DOHH2 (cell line): ENCODE measurements around the gene DCK.
"Not testable (repeated sequence)": the region's sequence is repeated elsewhere in the genome, so short reads cannot be mapped to it uniquely, and the experiment has no call there.

ENCODE experiments used
- H3F3A ChIP-seq: fragments of 200-600 bp; sonication (generic), shearing (Covaris generic); 2 replicates; pipeline ENCODE4 v1.6.0; 2016; ENCODE audit warnings: antibody characterized with exemption, mild to moderate bottlenecking; ENCODE audit not compliant: control insufficient read depth, insufficient read depth
- H3K27ac ChIP-seq: fragments of 200-600 bp; sonication (generic); 2 replicates; pipeline ENCODE4 v1.5.1; 2014; ENCODE audit warnings: low read depth, mild to moderate bottlenecking, low read length, moderate library complexity
- H3K27me3 ChIP-seq: fragments of 200-600 bp; sonication (generic); 2 replicates; pipeline ENCODE4 v1.6.1; 2014; ENCODE audit warnings: mild to moderate bottlenecking, low read length, mixed read lengths; ENCODE audit not compliant: control insufficient read depth
- H3K36me3 ChIP-seq: fragments of 200-600 bp; sonication (generic); 2 replicates; pipeline ENCODE4 v1.6.1; 2014; ENCODE audit warnings: mild to moderate bottlenecking, low read length, moderate library complexity, mixed read lengths; ENCODE audit not compliant: control insufficient read depth
- H3K4me1 ChIP-seq: fragments of 200-600 bp; sonication (generic); 2 replicates; pipeline ENCODE4 v1.6.1; 2014; ENCODE audit warnings: mild to moderate bottlenecking, low read length, mixed read lengths; ENCODE audit not compliant: control insufficient read depth
- H3K4me2 ChIP-seq: fragments of 200-600 bp; sonication (generic); 2 replicates; pipeline ENCODE4 v1.6.0; 2014; ENCODE audit warnings: mild to moderate bottlenecking, low read length, moderate library complexity
- H3K4me3 ChIP-seq: fragments of 200-600 bp; sonication (generic); 2 replicates; pipeline ENCODE4 v1.5.1; 2014; ENCODE audit warnings: mild to moderate bottlenecking, low read length, mixed read lengths
- H3K79me2 ChIP-seq: fragments of 200-600 bp; sonication (generic); 2 replicates; pipeline ENCODE4 v1.6.1; 2014; ENCODE audit warnings: mild to moderate bottlenecking, low read length, mixed read lengths; ENCODE audit not compliant: control insufficient read depth
- H3K9me2 ChIP-seq: fragments of 200-600 bp; sonication (generic); replicated peaks from 2 replicates; pipeline ENCODE4 v1.6.1; 2014; ENCODE audit warnings: mild to moderate bottlenecking, low read length, mixed read lengths; ENCODE audit not compliant: control insufficient read depth
- H3K9me3 ChIP-seq: fragments of 200-600 bp; sonication (generic); 2 replicates; pipeline ENCODE4 v1.6.1; 2014; ENCODE audit warnings: antibody characterized with exemption, low read length, mixed read lengths; ENCODE audit not compliant: control insufficient read depth, insufficient read depth
- H4K20me1 ChIP-seq: fragments of 200-600 bp; sonication (generic); 2 replicates; pipeline ENCODE4 v1.6.0; 2014; ENCODE audit warnings: low read depth, mild to moderate bottlenecking, antibody characterized with exemption, low read length, moderate library complexity; ENCODE audit not compliant: control insufficient read depth, insufficient read depth
- CTCF ChIP-seq: fragments of 200-600 bp; sonication (generic); IDR thresholded peaks from one replicate; pipeline ENCODE4 v1.5.1; 2014; ENCODE audit warnings: antibody characterized with exemption, mild to moderate bottlenecking, low read depth, low read length; ENCODE audit not compliant: poor library complexity, severe bottlenecking
- EZH2phosphoT487 ChIP-seq: fragments of 200-600 bp; sonication (generic); IDR thresholded peaks from 2 replicates; pipeline ENCODE4 v1.6.1; 2017; ENCODE audit warnings: borderline replicate concordance, mild to moderate bottlenecking, antibody characterized with exemption, low read length, moderate library complexity, mixed read lengths

Gene DCK

GRCh38 chr4:71029504-71029903 is 36.1 kb downstream of the DCK start:
- H4K20me1 ChIP-seq = 0 out of 2 replicates have a peak, but pooled peaks cover 3% of the 10 kb centered on the region
- H3K4me3 ChIP-seq = no peak overlapping the region
- H3K27me3 ChIP-seq = no peaks in the 10 kb centered on the region
- no peak overlapping the region for H3K27ac ChIP-seq
- H3K4me2 ChIP-seq = no peak overlapping the region
- peaks cover 10% of the 10 kb centered on the region for H3F3A ChIP-seq
- TF ChIP-seq EZH2phosphoT487 (no peak), CTCF (no peak)
- H3K9me3 ChIP-seq = no peaks in the 10 kb centered on the region
- H3K9me2 ChIP-seq = no peaks in the 10 kb centered on the region
- peaks cover 95% of the 10 kb centered on the region for H3K36me3 ChIP-seq
- H3K4me1 ChIP-seq = no peaks in the 10 kb centered on the region
- H3K79me2 ChIP-seq = peaks cover 30% of the 10 kb centered on the region

GRCh38 chr4:71032106-71032505 is 38.7 kb downstream of the DCK start:
- not testable (repeated sequence) for H3K27ac ChIP-seq, H3K79me2 ChIP-seq, H3K4me3 ChIP-seq, H3K4me1 ChIP-seq, H3K9me2 ChIP-seq, H4K20me1 ChIP-seq, H3F3A ChIP-seq, H3K27me3 ChIP-seq, H3K9me3 ChIP-seq, H3K4me2 ChIP-seq
- H3K36me3 ChIP-seq = peaks cover 95% of the 10 kb centered on the region

- Histone ChIP-seq H4K20me1 (no peaks in the 10 kb centered on the region; the same call in 1 of the 2 replicates), H3K27me3 (no peaks in the 10 kb centered on the region), H3K4me2 (no peak overlapping the region), H3K4me1 (peaks cover 18% of the 10 kb centered on the region), H3K9me3 (no peaks in the 10 kb centered on the region), H3F3A (peaks cover 25% of the 10 kb centered on the region), H3K36me3 (peaks cover 14% of the 10 kb centered on the region), H3K27ac (no peak overlapping the region), H3K9me2 (no peaks in the 10 kb centered on the region), H3K79me2 (peaks cover 4% of the 10 kb centered on the region; the same call in 1 of the 2 replicates), H3K4me3 (no peak overlapping the region)
- no peak for TF ChIP-seq CTCF
- TF ChIP-seq EZH2phosphoT487 = no peak
Measured at GRCh38 chr4:71045256-71045655, 51.8 kb downstream of the DCK start.

GRCh38 chr4:71049395-71049794 is 55.9 kb downstream of the DCK start:
- H3K4me2 ChIP-seq = no peak overlapping the region
- H3K9me2 ChIP-seq = no peaks in the 10 kb centered on the region
- no peak for TF ChIP-seq EZH2phosphoT487
- no peak for TF ChIP-seq CTCF
- H3F3A ChIP-seq = peaks cover 11% of the 10 kb centered on the region; the same call in 1 of the 2 replicates
- H3K4me3 ChIP-seq = no peak overlapping the region
- H3K4me1 ChIP-seq = no peaks in the 10 kb centered on the region
- H3K27ac ChIP-seq = no peak overlapping the region
- H3K79me2 ChIP-seq = no peaks in the 10 kb centered on the region
- no peaks in the 10 kb centered on the region for H3K36me3 ChIP-seq
- H3K9me3 ChIP-seq = no peaks in the 10 kb centered on the region
- H4K20me1 ChIP-seq = no peaks in the 10 kb centered on the region
- no peaks in the 10 kb centered on the region for H3K27me3 ChIP-seq
